H1 (cell line): ENCODE results near the gene SAP30. TPM values are rescaled to one million over a fixed set of nuclear protein-coding genes. Genes with fewer than 3 reads are reported as not detected.

Experiments
- CTCF ChIA-PET: fragments of 300-600 bp; sonication (Branson Sonifier 250); formaldehyde crosslinking; loops from one replicate; lab custom pipeline; 2021; ENCODE audit not compliant: partially characterized antibody; lab: Charles Lee
- POLR2A ChIA-PET: fragments of 300-600 bp; sonication (Branson Sonifier 250); formaldehyde crosslinking; loops from one replicate; lab custom pipeline; 2021; ENCODE audit warnings: inconsistent platforms; ENCODE audit not compliant: partially characterized antibody; lab: Charles Lee
- DNase-seq, 2 experiments: peaks; one replicate each; pipeline versions ENCODE4 v3.0.0 to v3.0.0-alpha.2; 2010 to 2022; ENCODE audit warnings: low spot score in 2 of 2, low read depth in 1 of 2, mixed read lengths in 1 of 2
- FAIRE-seq: peaks from 2 replicates; lab custom pipeline; 2011; peaks lifted over from hg19 to GRCh38; lab: Jason Lieb, UNC
- H2AFZ ChIP-seq: 2 replicates; pipeline ENCODE4 v1.8.1; 2012; ENCODE audit warnings: low read length, inconsistent platforms
- H2AK5ac ChIP-seq: 2 replicates; pipeline ENCODE4 v1.6.1; 2013; ENCODE audit warnings: low read depth, low read length
- H2BK120ac ChIP-seq: replicated peaks from 2 replicates; pipeline ENCODE3; 2013; ENCODE audit warnings: low read depth, low read length, inconsistent platforms
- H2BK12ac ChIP-seq: 2 replicates; pipeline ENCODE4 v1.6.1; 2013; ENCODE audit warnings: low read depth, low read length
- H2BK15ac ChIP-seq: 2 replicates; pipeline ENCODE4 v1.6.1; 2013; ENCODE audit warnings: low read length
- H2BK20ac ChIP-seq: 2 replicates; pipeline ENCODE4 v1.6.1; 2013; ENCODE audit warnings: low read length
- H2BK5ac ChIP-seq: 2 replicates; pipeline ENCODE4 v1.6.1; 2013; ENCODE audit warnings: low read depth, low read length
- H3K14ac ChIP-seq: 2 replicates; pipeline ENCODE4 v1.6.1; 2013; ENCODE audit warnings: inconsistent platforms; ENCODE audit not compliant: insufficient read length
- H3K18ac ChIP-seq: 2 replicates; pipeline ENCODE4 v1.6.1; 2013; ENCODE audit warnings: low read length; ENCODE audit errors: extremely low read depth
- H3K23ac ChIP-seq: 2 replicates; pipeline ENCODE4 v1.6.1; 2013; ENCODE audit warnings: inconsistent platforms; ENCODE audit not compliant: insufficient read length
- H3K23me2 ChIP-seq: 2 replicates; pipeline ENCODE4 v1.6.1; 2013; ENCODE audit warnings: low read depth, low read length
- H3K27ac ChIP-seq: 2 replicates; pipeline ENCODE4 v1.6.1; 2011; ENCODE audit warnings: low read depth, low read length, inconsistent platforms
- H3K27me3 ChIP-seq, 4 experiments: replicated peaks in 1 of 4; 1 replicate in 1 of 4; 2 replicates in 3 of 4; pipeline versions ENCODE4 v1.6.1 to v1.8.1; 2011 to 2013; ENCODE audit warnings: low read length in 3 of 4, mild to moderate bottlenecking in 3 of 4, inconsistent platforms in 2 of 4, mixed read lengths in 2 of 4, moderate library complexity in 1 of 4; ENCODE audit not compliant: control insufficient read depth in 3 of 4, insufficient read depth in 3 of 4; ENCODE audit errors: extremely low read depth in 1 of 4
- H3K36me3 ChIP-seq, 4 experiments: 2 replicates each; pipeline versions ENCODE4 v1.6.1 to v1.8.1; 2011 to 2013; ENCODE audit warnings: mild to moderate bottlenecking in 4 of 4, low read length in 3 of 4, moderate library complexity in 2 of 4, control low read depth in 1 of 4, inconsistent platforms in 1 of 4; ENCODE audit not compliant: insufficient read depth in 4 of 4, control insufficient read depth in 2 of 4
- H3K4ac ChIP-seq: replicated peaks from 2 replicates; pipeline ENCODE3; 2013; ENCODE audit warnings: low read length, low read depth, mixed read lengths, inconsistent platforms; ENCODE audit not compliant: insufficient read length
- H3K4me1 ChIP-seq, 4 experiments: replicated peaks in 1 of 4; 1 replicate in 1 of 4; 2 replicates in 3 of 4; pipeline versions ENCODE4 v1.6.1 to v1.8.1; 2011 to 2013; ENCODE audit warnings: low read length in 3 of 4, inconsistent platforms in 2 of 4, mixed read lengths in 1 of 4; ENCODE audit not compliant: insufficient read depth in 4 of 4, control insufficient read depth in 3 of 4
- H3K4me2 ChIP-seq, 2 experiments: 2 replicates each; pipeline versions ENCODE4 v1.6.1 to v1.8.1; 2011 to 2013; ENCODE audit warnings: low read depth in 2 of 2, low read length in 2 of 2, control low read depth in 1 of 2, inconsistent platforms in 1 of 2, mild to moderate bottlenecking in 1 of 2; ENCODE audit not compliant: insufficient read depth in 1 of 2
- H3K4me3 ChIP-seq, 4 experiments: fragments of 200-600, 300-600 bp in 1 of 4; sonication (generic), shearing (Covaris generic), sonication (Bioruptor Twin) in 1 of 4; 2 replicates each; pipeline versions ENCODE4 v1.5.1 to v1.8.1; 2011 to 2016; ENCODE audit warnings: low read length in 4 of 4, low read depth in 3 of 4, control low read depth in 2 of 4, inconsistent platforms in 2 of 4, mild to moderate bottlenecking in 2 of 4, mixed read lengths in 1 of 4, moderate library complexity in 1 of 4; ENCODE audit not compliant: insufficient read depth in 2 of 4; ENCODE audit errors: extremely low read depth in 1 of 4
- H3K56ac ChIP-seq: replicated peaks from 2 replicates; pipeline ENCODE3; 2013; ENCODE audit warnings: low read depth, mild to moderate bottlenecking, mixed read lengths, low read length, inconsistent platforms; ENCODE audit not compliant: insufficient read length
- H3K79me1 ChIP-seq: 2 replicates; pipeline ENCODE4 v1.6.1; 2013; ENCODE audit warnings: low read depth, low read length, control low read depth
- H3K79me2 ChIP-seq, 2 experiments: 2 replicates each; pipeline versions ENCODE4 v1.6.1 to v1.8.1; 2012 to 2013; ENCODE audit warnings: low read length in 2 of 2, mild to moderate bottlenecking in 2 of 2, inconsistent platforms in 1 of 2; ENCODE audit not compliant: insufficient read depth in 2 of 2, control insufficient read depth in 1 of 2
- H3K9ac ChIP-seq, 4 experiments: replicated peaks in 1 of 4; 1 replicate in 1 of 4; 2 replicates in 3 of 4; pipeline versions ENCODE4 v1.6.1 to v1.8.1; 2011 to 2013; ENCODE audit warnings: low read depth in 3 of 4, low read length in 3 of 4, control low read depth in 2 of 4, mild to moderate bottlenecking in 2 of 4, moderate library complexity in 2 of 4, inconsistent platforms in 1 of 4; ENCODE audit errors: extremely low read depth in 1 of 4
- H3K9me3 ChIP-seq, 2 experiments: 2 replicates each; pipeline versions ENCODE4 v1.6.1 to v1.8.1; 2012 to 2013; ENCODE audit warnings: mild to moderate bottlenecking in 2 of 2, moderate library complexity in 2 of 2, control low read depth in 1 of 2, inconsistent platforms in 1 of 2, low read depth in 1 of 2, low read length in 1 of 2, mixed read lengths in 1 of 2; ENCODE audit not compliant: insufficient read depth in 2 of 2
- H4K20me1 ChIP-seq, 2 experiments: replicated peaks in 1 of 2; 2 replicates each; pipeline versions ENCODE3 to v1.8.1; 2011 to 2013; ENCODE audit warnings: inconsistent platforms in 2 of 2, low read length in 2 of 2, mild to moderate bottlenecking in 1 of 2; ENCODE audit not compliant: insufficient read depth in 2 of 2, control insufficient read depth in 1 of 2
- H4K5ac ChIP-seq: 2 replicates; pipeline ENCODE4 v1.6.1; 2013; ENCODE audit warnings: low read length, low read depth, mixed read lengths, inconsistent platforms; ENCODE audit not compliant: insufficient read length
- H4K8ac ChIP-seq: 2 replicates; pipeline ENCODE4 v1.8.0; 2013; ENCODE audit warnings: mild to moderate bottlenecking, moderate library complexity, low read length, inconsistent platforms; ENCODE audit not compliant: insufficient read depth; ENCODE audit errors: extremely low read depth
- H4K91ac ChIP-seq: replicated peaks from 2 replicates; pipeline ENCODE3; 2013; ENCODE audit warnings: low read length, mixed read lengths, inconsistent platforms; ENCODE audit not compliant: insufficient read length
- EP300 ChIP-seq, 2 experiments: IDR thresholded peaks; 1 replicate in 1 of 2; 2 replicates in 1 of 2; pipeline ENCODE4 v1.6.1; 2011 to 2012; ENCODE audit warnings: low read depth in 2 of 2, low read length in 2 of 2, mild to moderate bottlenecking in 2 of 2, borderline replicate concordance in 1 of 2, inconsistent platforms in 1 of 2, moderate library complexity in 1 of 2
- GABPA ChIP-seq: IDR thresholded peaks from 2 replicates; pipeline ENCODE4 v1.6.1; 2011; ENCODE audit warnings: mild to moderate bottlenecking, low read length, moderate library complexity, borderline replicate concordance; ENCODE audit not compliant: insufficient read depth
- HDAC6 ChIP-seq: IDR thresholded peaks from one replicate; pipeline ENCODE4 v1.7.1; 2012; ENCODE audit warnings: low read depth, mild to moderate bottlenecking, inconsistent platforms, low read length, moderate library complexity
- PHF8 ChIP-seq: fragments of 200-600 bp; sonication (generic); conservative IDR thresholded peaks from 2 replicates; pipeline ENCODE4 v1.7.1; 2012; ENCODE audit warnings: low read depth, mild to moderate bottlenecking, inconsistent platforms, low read length, moderate library complexity
- POLR2AphosphoS5 ChIP-seq: IDR thresholded peaks from 2 replicates; pipeline ENCODE4 v1.6.1; 2011; ENCODE audit warnings: low read depth, low read length
- SP4 ChIP-seq: IDR thresholded peaks from 2 replicates; pipeline ENCODE4 v1.6.1; 2012; ENCODE audit warnings: low read length, inconsistent platforms
- TAF1 ChIP-seq: IDR thresholded peaks from 2 replicates; pipeline ENCODE4 v1.6.1; 2011; ENCODE audit warnings: mild to moderate bottlenecking, low read depth, low read length
- TAF7 ChIP-seq: optimal IDR thresholded peaks from 2 replicates; pipeline ENCODE3; 2011; ENCODE audit warnings: low read depth, mild to moderate bottlenecking, inconsistent platforms, low read length, moderate library complexity, borderline replicate concordance
- ZNF274 ChIP-seq: IDR thresholded peaks from 2 replicates; pipeline ENCODE4 v1.7.0; 2012; ENCODE audit warnings: low read length, borderline replicate concordance; ENCODE audit errors: extremely low read depth
- WGBS, 2 experiments: shearing (Covaris generic) in 1 of 2; methylation state at CpG; one replicate each; pipeline versions ENCODE4 v1.1.6 to v1.1.7; 2013 to 2015; ENCODE audit warnings: low lambda C conversion rate in 2 of 2, mixed read lengths in 2 of 2, inconsistent platforms in 1 of 2, low coverage in 1 of 2, missing lambda C conversion rate in 1 of 2; ENCODE audit not compliant: insufficient replicate concordance in 2 of 2, insufficient coverage in 1 of 2, insufficient read length in 1 of 2; ENCODE audit errors: extremely low coverage in 1 of 2, missing lambda C conversion rate in 1 of 2; 5-methylcytosine and 5-hydroxymethylcytosine counted together
- polyA plus RNA-seq, 7 experiments: library from polyadenylated mRNA; depleted of rRNA in 3 of 7; stranded (reverse) in 5 of 7; unstranded in 2 of 7; fragments of >200 nt in 5 of 7; fragments of 200-250 nt in 2 of 7; gene quantifications; 1 replicate in 5 of 7; 2 replicates in 1 of 7; 4 replicates in 1 of 7; pipeline versions ENCODE4 v1.2.1 to v1.2.3, GENCODE V29; 2011 to 2013; ENCODE audit warnings: missing spikeins in 2 of 7, mixed read lengths in 2 of 7
- total RNA-seq: library from RNA; stranded (reverse); fragmentation: NEBNext Ultra II Directional; extraction: Animal tissue kit (Norgen Biotek cat#: 25700); gene quantifications from 2 replicates; pipeline ENCODE4 v1.2.1, GENCODE V29; 2021

Gene SAP30
- total and polyA plus RNA-seq, 2 of the 8 experiments (the other 6 are each of a cell fraction or from before 2014, with no cell fraction given) = 7.7 to 21.1 TPM

DNA sequence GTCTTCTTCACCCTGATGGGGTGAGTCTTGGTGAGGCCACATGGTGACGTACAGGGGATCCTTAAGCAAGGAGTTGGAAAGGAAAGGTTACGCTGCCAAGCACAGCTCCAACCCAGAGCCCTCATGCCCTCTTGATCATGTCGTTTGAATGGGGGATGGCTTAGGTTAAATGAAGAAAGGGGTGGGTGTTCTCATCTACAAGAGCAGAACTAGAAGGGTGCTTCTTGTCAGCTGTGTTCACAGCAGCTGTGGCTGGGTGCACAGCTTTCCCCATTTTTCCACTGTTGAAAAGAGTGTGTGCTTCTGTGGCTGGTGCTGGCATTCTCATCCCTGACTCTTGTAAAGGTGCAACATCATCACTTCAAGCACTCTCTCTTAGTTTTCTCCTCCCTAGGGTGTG is 43.7 kb downstream of the SAP30 start:
- no peak overlapping the region for H4K8ac ChIP-seq
- H3K4me2 ChIP-seq = no peak overlapping the region
- H3K36me3 ChIP-seq = no peaks in the 10 kb centered on the region
- H2AK5ac ChIP-seq = no peak overlapping the region
- H2BK5ac ChIP-seq = no peak overlapping the region
- H3K27ac ChIP-seq = no peak overlapping the region
- peaks cover 3% of the 10 kb centered on the region; the same call in 1 of the 2 replicates for H3K23me2 ChIP-seq
- peaks cover 0 to 3% of the 10 kb centered on the region in 2 experiments for H4K20me1 ChIP-seq
- no peak for FAIRE-seq
- no peaks in the 10 kb centered on the region for H3K79me2 ChIP-seq
- no peak overlapping the region for H3K23ac ChIP-seq
- no peak overlapping the region for H3K18ac ChIP-seq
- CTCF ChIA-PET = interaction anchor here (1.4 to 5.6 kb wide), 4 partner anchors 18 to 402 kb away, joined by 3 to 43 read pairs (median 6); no protein-coding TSS in a partner anchor
- H2BK15ac ChIP-seq = no peak overlapping the region
- no peaks in the 10 kb centered on the region for H3K79me1 ChIP-seq
- H2BK120ac ChIP-seq = no peak overlapping the region
- H3K56ac ChIP-seq = no peak overlapping the region
- no peaks in the 10 kb centered on the region for H3K9me3 ChIP-seq
- H4K5ac ChIP-seq = no peak overlapping the region
- H3K9ac ChIP-seq = no peak overlapping the region
- no peak overlapping the region for H3K14ac ChIP-seq
- H3K4ac ChIP-seq = no peak overlapping the region
- H2BK12ac ChIP-seq = no peak overlapping the region
- WGBS, 2 experiments = 94% methylated on average over 3 of the region's 3 CpGs; no CpG with 5 or more reads in 1 of the 2 experiments
- no peak for DNase-seq
- H4K91ac ChIP-seq = no peak overlapping the region
- no peak for TF ChIP-seq EP300 (IDR thresholded peaks at IDR 0.05; ENCODE audit: borderline replicate concordance in 1 of 2, low read depth in 2 of 2, low read length in 2 of 2)
- TF ChIP-seq ZNF274 = no peak
- no peak for TF ChIP-seq TAF7
- TF ChIP-seq POLR2AphosphoS5 = no peak
- no peak for TF ChIP-seq HDAC6
- TF ChIP-seq PHF8 = no peak
- no peak for TF ChIP-seq TAF1
- no peak for TF ChIP-seq SP4
- TF ChIP-seq GABPA = no peak
- H2BK20ac ChIP-seq = no peak overlapping the region
- H2AFZ ChIP-seq = no peak overlapping the region
- POLR2A ChIA-PET = interaction anchor here (0.9 to 4.0 kb wide), 2 partner anchors 39 to 80 kb away, joined by 3 to 13 read pairs; partner anchors contain the start of gene HMGB2
- H3K27me3 ChIP-seq = no peaks in the 10 kb centered on the region; a peak in 1 of 7 replicates
- no peaks in the 10 kb centered on the region for H3K4me1 ChIP-seq
- no peak overlapping the region for H3K4me3 ChIP-seq
